Parathyroid adenoma (tissue), 2 donors: ENCODE data around the gene SLC1A1.

Source experiments
- H2AFZ ChIP-seq: fragments of 300-600 bp; sonication (generic); one replicate; pipeline ENCODE4 v1.7.0; 2017; ENCODE audit warnings: antibody characterized with exemption, mild to moderate bottlenecking
- H3K27ac ChIP-seq: fragments of 300-600 bp; sonication (generic); one replicate; pipeline ENCODE4 v1.7.0; 2017
- H3K27me3 ChIP-seq: fragments of 300-600 bp; sonication (generic); one replicate; pipeline ENCODE4 v1.7.0; 2017; ENCODE audit warnings: low read length; ENCODE audit not compliant: control insufficient read depth, insufficient read depth
- H3K36me3 ChIP-seq: fragments of 300-600 bp; sonication (generic); one replicate; pipeline ENCODE4 v1.7.0; 2017; ENCODE audit warnings: low read length; ENCODE audit not compliant: control insufficient read depth, insufficient read depth
- H3K4me1 ChIP-seq: fragments of 300-600 bp; sonication (generic); one replicate; pipeline ENCODE4 v1.7.0; 2017; ENCODE audit warnings: control low read depth
- H3K4me2 ChIP-seq: fragments of 300-600 bp; sonication (generic); one replicate; pipeline ENCODE4 v1.7.0; 2017; ENCODE audit warnings: low read length
- H3K4me3 ChIP-seq: fragments of 300-600 bp; sonication (generic); one replicate; pipeline ENCODE4 v1.7.0; 2017; ENCODE audit warnings: low read depth, low read length
- H3K79me2 ChIP-seq: fragments of 300-600 bp; sonication (generic); one replicate; pipeline ENCODE4 v1.7.0; 2017; ENCODE audit warnings: control low read depth
- H3K9ac ChIP-seq: fragments of 300-600 bp; sonication (generic); one replicate; pipeline ENCODE4 v1.7.0; 2017; ENCODE audit warnings: mild to moderate bottlenecking
- H3K9me3 ChIP-seq: fragments of 300-600 bp; sonication (generic); one replicate; pipeline ENCODE4 v1.7.0; 2017; ENCODE audit warnings: low read length; ENCODE audit not compliant: control insufficient read depth
- TF ChIP-seq, protein P1 (sequence below): fragments of 300-600 bp; sonication (generic); IDR thresholded peaks from one replicate; pipeline ENCODE4 v1.7.0; 2017; ENCODE audit warnings: antibody characterized with exemption, mild to moderate bottlenecking
- donor health status: primary hyperparathyroidism.

Gene SLC1A1

DNA sequence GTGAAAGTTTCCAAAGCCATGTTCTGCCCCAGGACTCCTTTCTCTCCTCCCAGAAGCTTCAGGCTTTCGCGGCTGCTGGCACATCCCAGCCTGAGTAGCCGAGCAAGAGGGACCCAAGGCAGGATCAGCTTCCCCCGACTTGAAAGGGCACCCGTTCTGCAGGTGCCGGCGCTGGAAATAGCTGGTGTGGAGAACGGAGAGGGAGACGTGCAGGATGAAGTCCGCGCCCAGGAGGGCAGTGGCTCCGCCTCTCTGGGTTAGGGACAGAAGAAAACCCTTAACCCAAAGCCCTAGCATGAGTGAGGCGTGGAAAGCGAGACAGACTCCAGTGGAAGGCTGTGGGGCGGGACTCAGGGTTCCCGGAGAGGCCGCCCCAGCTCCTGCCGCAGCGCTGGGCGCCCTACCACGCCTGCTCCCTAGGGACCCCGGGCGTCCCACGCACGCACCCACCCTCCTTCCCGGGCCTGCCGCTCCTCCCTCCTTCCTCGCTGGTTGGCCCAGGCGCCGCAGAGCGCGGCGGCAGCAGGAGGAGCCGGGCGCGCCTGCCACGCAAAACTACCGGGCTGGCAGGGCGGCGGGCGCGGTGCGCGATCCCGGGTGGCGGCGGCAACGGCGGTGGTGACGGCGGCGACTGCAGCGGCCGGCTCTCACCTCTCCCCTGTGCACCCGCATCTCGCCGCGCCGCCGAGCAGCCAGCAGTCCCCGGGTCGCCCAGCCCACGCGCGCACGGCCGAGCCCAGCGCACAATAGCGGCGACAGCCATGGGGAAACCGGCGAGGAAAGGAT lies at the start of gene SLC1A1:
TSS of gene SLC1A1 (plus strand) at position 550 of the 786 bp plus-strand sequence. CDS start at position 762, 212 bp downstream.
- Histone ChIP-seq H3K79me2 (no peaks in the 10 kb centered on the region), H3K36me3 (no peaks in the 10 kb centered on the region), H3K9me3 (no peaks in the 10 kb centered on the region), H3K4me1 (no peaks in the 10 kb centered on the region), H3K9ac (no peak within 1 kb of the TSS), H3K27ac (no peak within 1 kb of the TSS), H3K4me3 (peak within 1 kb of the TSS; percentile 51), H2AFZ (peak within 1 kb of the TSS; percentile 86), H3K27me3 (no peaks in the 10 kb centered on the region), H3K4me2 (peak within 1 kb of the TSS; percentile 78)
- TF ChIP-seq, protein P1, sequence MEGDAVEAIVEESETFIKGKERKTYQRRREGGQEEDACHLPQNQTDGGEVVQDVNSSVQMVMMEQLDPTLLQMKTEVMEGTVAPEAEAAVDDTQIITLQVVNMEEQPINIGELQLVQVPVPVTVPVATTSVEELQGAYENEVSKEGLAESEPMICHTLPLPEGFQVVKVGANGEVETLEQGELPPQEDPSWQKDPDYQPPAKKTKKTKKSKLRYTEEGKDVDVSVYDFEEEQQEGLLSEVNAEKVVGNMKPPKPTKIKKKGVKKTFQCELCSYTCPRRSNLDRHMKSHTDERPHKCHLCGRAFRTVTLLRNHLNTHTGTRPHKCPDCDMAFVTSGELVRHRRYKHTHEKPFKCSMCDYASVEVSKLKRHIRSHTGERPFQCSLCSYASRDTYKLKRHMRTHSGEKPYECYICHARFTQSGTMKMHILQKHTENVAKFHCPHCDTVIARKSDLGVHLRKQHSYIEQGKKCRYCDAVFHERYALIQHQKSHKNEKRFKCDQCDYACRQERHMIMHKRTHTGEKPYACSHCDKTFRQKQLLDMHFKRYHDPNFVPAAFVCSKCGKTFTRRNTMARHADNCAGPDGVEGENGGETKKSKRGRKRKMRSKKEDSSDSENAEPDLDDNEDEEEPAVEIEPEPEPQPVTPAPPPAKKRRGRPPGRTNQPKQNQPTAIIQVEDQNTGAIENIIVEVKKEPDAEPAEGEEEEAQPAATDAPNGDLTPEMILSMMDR, result no peak

DNA sequence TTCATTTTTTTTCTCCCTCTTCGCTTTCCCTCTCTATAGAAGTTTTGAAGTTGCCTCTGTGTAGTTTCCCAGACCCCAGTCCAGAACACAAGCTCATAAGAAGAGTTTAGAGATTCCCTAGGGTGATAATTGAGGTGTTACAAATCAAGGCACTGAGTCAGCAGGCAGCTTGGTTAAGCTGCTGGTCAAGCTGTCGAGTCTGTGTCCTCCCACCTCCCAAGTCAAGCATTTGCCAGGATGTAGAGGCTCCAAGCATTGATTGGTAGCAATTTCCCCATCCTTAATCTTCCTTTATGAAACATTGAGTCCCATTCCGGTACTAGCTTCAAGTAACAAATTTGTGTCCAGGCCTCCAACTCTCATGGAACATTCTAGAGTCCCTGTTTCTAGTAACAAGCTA lies 47.5 kb upstream of the SLC1A1 start:
- H3K4me2 ChIP-seq, result no peak overlapping the region
- no peak overlapping the region for H3K9ac ChIP-seq
- no peaks in the 10 kb centered on the region for H3K4me1 ChIP-seq
- no peak overlapping the region for H3K4me3 ChIP-seq
- no peaks in the 10 kb centered on the region for H3K27me3 ChIP-seq
- H2AFZ ChIP-seq, result no peak overlapping the region
- H3K79me2 ChIP-seq, result no peaks in the 10 kb centered on the region
- H3K27ac ChIP-seq, result no peak overlapping the region
- no peaks in the 10 kb centered on the region for H3K9me3 ChIP-seq
- TF ChIP-seq, protein P1, result no peak
- H3K36me3 ChIP-seq, result no peaks in the 10 kb centered on the region

- no peak overlapping the region for H3K27ac ChIP-seq
These were observed 46.8 kb upstream of the SLC1A1 start for GRCh38 chr9:4443439-4443838.

GRCh38 chr9:4461437-4461836 lies 28.8 kb upstream of the SLC1A1 start:
- Histone ChIP-seq H2AFZ (no peak overlapping the region), H3K4me3 (no peak overlapping the region), H3K4me1 (no peaks in the 10 kb centered on the region), H3K36me3 (no peaks in the 10 kb centered on the region), H3K9me3 (no peaks in the 10 kb centered on the region), H3K27me3 (no peaks in the 10 kb centered on the region), H3K4me2 (no peak overlapping the region), H3K9ac (no peak overlapping the region), H3K27ac (no peak overlapping the region), H3K79me2 (no peaks in the 10 kb centered on the region)
- TF ChIP-seq, protein P1, result no peak

More at GRCh38 chr9:4443439-4443838, 46.8 kb upstream of the SLC1A1 start:
- Histone ChIP-seq H3K4me3 (no peak overlapping the region), H3K9me3 (no peaks in the 10 kb centered on the region), H3K4me1 (no peaks in the 10 kb centered on the region), H3K27me3 (no peaks in the 10 kb centered on the region), H2AFZ (no peak overlapping the region), H3K9ac (no peak overlapping the region), H3K36me3 (no peaks in the 10 kb centered on the region), H3K4me2 (no peak overlapping the region), H3K79me2 (no peaks in the 10 kb centered on the region)
- TF ChIP-seq, protein P1, result no peak

DNA sequence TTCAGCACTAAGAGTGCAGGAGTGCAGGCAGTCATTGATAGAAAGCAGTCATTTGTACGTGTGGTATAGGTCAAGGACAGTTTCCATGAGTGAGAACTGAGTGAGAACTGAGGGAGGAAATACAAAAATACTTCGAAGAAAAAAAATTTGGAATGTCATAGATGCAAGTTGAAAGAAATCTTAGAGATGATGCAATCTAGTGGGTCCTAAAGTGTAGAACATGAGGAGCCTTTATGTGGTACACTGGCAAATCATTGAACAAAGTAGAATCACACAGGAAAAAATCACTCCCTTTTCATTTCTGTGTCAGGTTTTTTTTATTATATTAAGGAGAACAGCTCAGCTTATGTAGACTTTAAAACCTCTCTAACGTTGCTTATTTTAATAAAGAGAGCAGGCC lies 26.4 kb upstream of the SLC1A1 start:
- TF ChIP-seq, protein P1, result no peak
- Histone ChIP-seq H3K4me1 (no peaks in the 10 kb centered on the region), H3K4me3 (no peak overlapping the region)

More for the DNA sequence above, 26.4 kb upstream of the SLC1A1 start:
- Histone ChIP-seq H3K79me2 (no peaks in the 10 kb centered on the region), H3K9me3 (no peaks in the 10 kb centered on the region), H3K9ac (no peak overlapping the region), H3K36me3 (no peaks in the 10 kb centered on the region), H3K27me3 (no peaks in the 10 kb centered on the region), H2AFZ (no peak overlapping the region), H3K4me2 (no peak overlapping the region), H3K27ac (no peak overlapping the region)
